Cardiac septum (tissue), 1 donor: ENCODE results near the gene FJX1. TPM values are rescaled to one million over a fixed set of nuclear protein-coding genes. Genes with fewer than 3 reads are reported as not detected.

Experiments
- DNase-seq: peaks from one replicate; pipeline ENCODE4 v3.0.0-alpha.2; 2020; ENCODE audit warnings: low spot score
- intact Hi-C: fragments of 100-400 bp; cut with DNase I; formaldehyde crosslinking; loops from one replicate; pipeline ENCODE4 v1.14.0; 2022
- total RNA-seq: library from RNA; stranded (reverse); fragmentation: NEBNext Ultra II Directional; extraction: Animal tissue kit (Norgen Biotek cat#: 25700); gene quantifications from one replicate; pipeline ENCODE4 v1.2.1, GENCODE V29; 2021
- donor health status: DM: no; HTN: no; CAD: no.

FJX1 gene
- total RNA-seq, 1 donor from 2014 or later = 3.6 TPM

GRCh38 chr11:35602979-35603378 lies 15.3 kb upstream of the FJX1 start:
- intact Hi-C loops = no loop called here

GRCh38 chr11:35605706-35606105 lies 12.6 kb upstream of the FJX1 start:
- no peak for DNase-seq
- intact Hi-C loops = no loop called here

More at GRCh38 chr11:35602979-35603378, 15.3 kb upstream of the FJX1 start:
- no peak for DNase-seq

GRCh38 chr11:35606206-35606605 lies 12.1 kb upstream of the FJX1 start:
- intact Hi-C loops = no loop called here
- DNase-seq = no peak

GRCh38 chr11:35608502-35608901 lies 9.8 kb upstream of the FJX1 start:
- intact Hi-C loops = no loop called here
- DNase-seq = no peak

GRCh38 chr11:35609656-35610055 lies 8.6 kb upstream of the FJX1 start:
- no peak for DNase-seq
- intact Hi-C loops = loop anchor here (10.0 kb wide), 2 partner anchors 335 to 445 kb away; partner anchors contain the start of gene LDLRAD3

- intact Hi-C loops = loop anchor here (10.0 kb wide), 2 partner anchors 334 to 444 kb away; partner anchors contain the start of gene LDLRAD3
- DNase-seq = no peak
Observed at GRCh38 chr11:35610631-35611030, 7.6 kb upstream of the FJX1 start.

- intact Hi-C loops = loop anchor here (10.0 kb wide), 2 partner anchors 333 to 443 kb away; partner anchors contain the start of gene LDLRAD3
Observed at GRCh38 chr11:35611741-35612140, 6.5 kb upstream of the FJX1 start.

GRCh38 chr11:35614939-35615569 lies 3.2 kb upstream of the FJX1 start:
- intact Hi-C loops = loop anchor here (5.0 to 10.0 kb wide), 4 partner anchors 207 to 642 kb away; partner anchors contain the start of gene LDLRAD3
- DNase-seq = no peak

More at GRCh38 chr11:35611741-35612140, 6.5 kb upstream of the FJX1 start:
- DNase-seq = no peak

- no peak for DNase-seq
- intact Hi-C loops = loop anchor here (5.0 to 10.0 kb wide), 4 partner anchors 206 to 641 kb away; partner anchors contain the start of gene LDLRAD3
Observed at GRCh38 chr11:35615921-35616900, 2.0 kb upstream of the FJX1 start.

GRCh38 chr11:35617316-35617686 lies 959 bp upstream of the FJX1 start:
- no peak for DNase-seq
- intact Hi-C loops = loop anchor here (5.0 to 10.0 kb wide), 4 partner anchors 205 to 640 kb away; partner anchors contain the start of gene LDLRAD3

- intact Hi-C loops = loop anchor here (2.0 to 10.0 kb wide), 6 partner anchors 44 to 639 kb away; partner anchors contain the start of genes LDLRAD3 and TRIM44
Observed at GRCh38 chr11:35618497-35619115, 346 bp downstream of the FJX1 start.

DNA sequence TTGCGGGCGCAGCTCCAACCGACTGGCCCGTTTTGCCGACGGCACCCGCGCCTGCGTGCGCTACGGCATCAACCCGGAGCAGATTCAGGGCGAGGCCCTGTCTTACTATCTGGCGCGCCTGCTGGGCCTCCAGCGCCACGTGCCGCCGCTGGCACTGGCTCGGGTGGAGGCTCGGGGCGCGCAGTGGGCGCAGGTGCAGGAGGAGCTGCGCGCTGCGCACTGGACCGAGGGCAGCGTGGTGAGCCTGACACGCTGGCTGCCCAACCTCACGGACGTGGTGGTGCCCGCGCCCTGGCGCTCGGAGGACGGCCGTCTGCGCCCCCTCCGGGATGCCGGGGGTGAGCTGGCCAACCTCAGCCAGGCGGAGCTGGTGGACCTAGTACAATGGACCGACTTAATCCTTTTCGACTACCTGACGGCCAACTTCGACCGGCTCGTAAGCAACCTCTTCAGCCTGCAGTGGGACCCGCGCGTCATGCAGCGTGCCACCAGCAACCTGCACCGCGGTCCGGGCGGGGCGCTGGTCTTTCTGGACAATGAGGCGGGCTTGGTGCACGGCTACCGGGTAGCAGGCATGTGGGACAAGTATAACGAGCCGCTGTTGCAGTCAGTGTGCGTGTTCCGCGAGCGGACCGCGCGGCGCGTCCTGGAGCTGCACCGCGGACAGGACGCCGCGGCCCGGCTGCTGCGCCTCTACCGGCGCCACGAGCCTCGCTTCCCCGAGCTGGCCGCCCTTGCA lies 1.0 kb downstream of the FJX1 start:
- DNase-seq = no peak
- intact Hi-C loops = loop anchor here (2.0 to 10.0 kb wide), 6 partner anchors 44 to 638 kb away; partner anchors contain the start of genes LDLRAD3 and TRIM44

More at GRCh38 chr11:35618497-35619115, 346 bp downstream of the FJX1 start:
- no peak for DNase-seq

DNA sequence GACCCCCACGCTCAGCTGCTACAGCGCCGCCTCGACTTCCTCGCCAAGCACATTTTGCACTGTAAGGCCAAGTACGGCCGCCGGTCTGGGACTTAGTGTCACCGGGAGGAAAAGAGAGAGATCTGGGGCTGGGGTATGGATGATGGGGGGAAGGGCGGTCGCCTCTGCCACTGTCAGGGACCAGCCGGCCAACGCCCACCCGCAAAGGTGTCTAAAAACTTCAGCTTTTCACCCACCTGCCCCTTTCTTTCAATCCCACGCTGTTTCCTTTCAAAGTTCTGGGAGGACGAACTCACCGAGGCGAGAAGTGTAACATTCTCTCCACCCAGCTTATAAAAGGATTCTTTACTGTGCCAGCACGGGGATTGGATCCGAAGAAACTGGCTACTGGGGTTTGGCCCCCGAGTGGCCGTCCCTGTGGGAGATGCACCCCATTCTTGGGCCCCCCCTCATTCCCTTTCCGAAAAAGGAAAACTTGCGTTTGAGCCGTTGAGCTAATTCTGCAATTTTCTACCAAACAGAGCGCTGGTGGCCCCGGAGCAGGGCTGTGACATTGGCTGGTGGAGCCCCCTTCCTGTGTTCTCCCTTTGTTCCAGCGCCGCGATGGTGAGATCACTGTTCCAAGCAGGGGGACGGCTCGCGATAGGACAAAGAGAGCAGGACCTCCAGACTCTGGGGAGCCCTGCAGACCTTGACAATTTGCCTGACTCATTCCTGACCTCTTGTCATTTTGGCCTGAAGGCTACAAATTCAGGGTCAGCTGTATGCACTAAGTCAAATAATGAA lies 1.8 kb downstream of the FJX1 start:
- intact Hi-C loops = loop anchor here (2.0 to 10.0 kb wide), 6 partner anchors 43 to 637 kb away; partner anchors contain the start of genes LDLRAD3 and TRIM44
- DNase-seq = no peak

- intact Hi-C loops = no loop called here
- no peak for DNase-seq
Observed at GRCh38 chr11:35620795-35621194, 2.5 kb downstream of the FJX1 start.

GRCh38 chr11:35621620-35622019 lies 3.4 kb downstream of the FJX1 start:
- DNase-seq = no peak
- intact Hi-C loops = no loop called here

- intact Hi-C loops = no loop called here
- no peak for DNase-seq
Observed at GRCh38 chr11:35622070-35622469, 3.8 kb downstream of the FJX1 start.

DNA sequence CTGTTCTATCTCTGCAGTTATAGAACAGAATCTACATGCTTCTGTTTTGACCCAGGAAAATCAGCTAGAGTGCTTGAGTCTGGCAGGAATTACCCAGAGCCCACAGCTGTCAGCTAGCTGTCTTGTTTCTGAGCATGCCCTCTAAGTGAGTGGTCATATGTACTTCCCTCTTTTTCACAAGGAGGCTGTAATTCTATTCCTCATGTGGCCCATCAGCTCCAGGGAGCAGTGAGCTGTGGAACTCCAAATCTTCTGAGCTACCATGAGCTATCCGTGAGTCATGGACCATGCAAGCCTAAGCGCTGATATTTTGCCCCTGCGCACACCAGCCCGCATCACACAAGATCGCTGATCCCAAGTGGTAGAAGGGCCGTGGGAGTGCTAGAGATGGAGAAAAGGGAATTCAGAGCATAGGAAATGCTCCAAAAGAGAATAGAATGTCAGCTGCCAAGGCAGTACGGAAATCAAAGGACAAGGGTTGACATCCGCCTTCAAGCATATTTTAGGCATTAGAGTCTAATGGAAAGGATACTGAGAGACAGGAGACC lies 5.4 kb downstream of the FJX1 start:
- intact Hi-C loops = no loop called here
- DNase-seq = no peak

DNA sequence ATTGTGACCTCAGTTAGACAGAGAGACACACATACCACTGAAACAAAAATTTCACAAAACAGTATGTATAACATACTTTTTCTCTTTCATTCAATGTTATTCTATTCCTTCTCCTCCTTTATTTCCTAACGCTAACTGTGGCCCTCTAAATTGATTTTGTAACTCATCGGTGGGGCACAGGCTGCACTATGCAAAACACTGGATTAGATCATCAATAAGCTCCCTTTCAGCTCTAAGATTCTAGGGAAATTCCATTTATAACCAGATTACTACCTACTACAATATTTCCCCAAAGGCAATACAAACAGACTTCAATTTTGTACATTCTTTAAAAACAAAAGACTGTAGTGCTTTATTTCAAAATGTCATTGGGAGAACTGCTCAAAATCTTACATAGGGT lies 6.1 kb downstream of the FJX1 start:
- DNase-seq = no peak
- intact Hi-C loops = no loop called here
